HG03442 (cell line): ENCODE results near the gene CLCN1.

Experiments
- ATAC-seq: cut with Tn5 transposase; IDR thresholded peaks from one replicate; pipeline ENCODE4 v1.9.1; 2021; ENCODE audit warnings: mild to moderate bottlenecking, moderate library complexity; ENCODE audit not compliant: unreplicated experiment

CLCN1 gene

GRCh38 chr7:143329471-143330170 lies 13.7 kb downstream of the CLCN1 start:
- ATAC-seq = no peak

DNA sequence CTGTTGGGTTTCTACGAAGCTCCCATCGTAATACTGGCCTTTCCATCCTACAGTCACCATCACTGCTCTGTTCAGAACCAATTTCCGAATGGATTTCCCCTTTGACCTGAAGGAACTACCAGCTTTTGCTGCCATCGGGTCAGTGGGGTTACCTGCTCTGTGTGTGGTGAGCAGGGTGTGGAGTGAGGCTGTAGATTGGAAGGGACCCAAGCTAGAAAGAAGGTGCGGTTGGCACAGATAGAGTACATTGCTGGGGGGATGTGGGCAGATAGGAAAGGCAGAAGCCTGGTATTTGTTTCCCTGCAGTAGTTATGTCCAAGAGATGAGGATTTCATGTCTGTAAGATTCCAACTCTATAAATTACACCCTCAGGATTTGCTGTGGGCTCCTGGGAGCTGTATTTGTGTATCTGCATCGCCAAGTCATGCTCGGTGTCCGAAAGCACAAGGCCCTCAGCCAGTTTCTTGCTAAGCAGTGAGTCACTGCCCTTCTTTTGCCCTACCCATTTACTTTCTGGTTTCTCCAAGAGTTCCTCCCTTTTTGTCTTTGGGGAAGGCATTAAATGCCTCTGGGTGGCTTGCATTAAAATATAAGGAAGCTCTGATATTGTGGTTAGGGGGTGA lies 15.4 kb downstream of the CLCN1 start:
- ATAC-seq = no peak

DNA sequence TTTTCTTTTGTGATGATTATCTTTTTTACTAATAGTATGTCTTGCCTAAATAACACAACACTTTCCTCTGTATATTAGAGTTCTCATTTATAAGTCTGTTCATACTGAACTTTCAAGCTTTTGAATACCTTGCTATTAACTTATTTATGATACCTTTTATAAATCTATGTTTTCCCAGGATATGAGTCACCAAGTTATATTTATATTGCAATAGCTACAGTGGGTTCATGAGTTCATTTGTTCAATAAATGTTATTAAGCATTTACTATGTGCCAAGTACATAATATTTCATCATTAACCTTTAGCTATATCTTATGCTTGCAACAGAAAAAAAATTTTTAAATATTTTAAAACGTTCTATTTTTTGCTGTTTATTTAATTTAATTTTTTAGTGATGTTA lies 18.3 kb downstream of the CLCN1 start:
- ATAC-seq = no peak

DNA sequence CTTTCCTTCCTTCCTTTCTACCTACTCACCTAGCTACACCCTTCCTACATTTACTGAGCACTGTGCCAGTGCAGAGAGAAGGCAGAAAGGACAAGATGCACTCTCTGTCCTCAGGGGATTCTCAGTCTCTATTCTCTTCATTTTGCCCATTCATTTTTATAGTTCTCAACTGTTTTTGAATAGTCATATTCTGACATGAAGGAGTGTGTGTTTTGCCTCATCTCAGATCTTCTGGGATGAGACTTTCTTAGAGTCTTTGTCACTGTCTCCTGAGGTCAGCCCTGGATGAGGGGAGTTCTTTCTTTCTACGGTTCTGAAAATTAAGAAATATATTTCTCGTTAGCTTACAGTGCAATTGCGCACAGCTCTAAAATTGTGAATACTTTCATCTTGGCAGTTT lies 21.3 kb downstream of the CLCN1 start:
- no peak for ATAC-seq

DNA sequence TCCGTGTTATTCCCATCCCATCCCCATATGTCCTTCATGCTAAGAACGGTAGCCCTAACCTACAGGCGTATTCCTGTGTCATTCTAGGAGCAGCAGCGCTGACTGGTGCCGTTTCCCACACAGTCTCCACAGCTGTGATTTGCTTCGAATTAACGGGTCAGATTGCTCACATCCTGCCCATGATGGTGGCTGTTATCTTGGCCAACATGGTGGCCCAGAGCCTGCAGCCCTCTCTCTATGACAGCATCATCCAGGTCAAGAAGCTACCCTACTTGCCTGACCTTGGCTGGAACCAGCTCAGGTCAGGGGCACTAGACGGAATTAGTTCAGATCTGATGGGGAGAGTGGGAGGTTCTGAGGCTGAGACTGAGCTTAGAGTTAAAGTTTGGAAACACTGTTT lies 25.9 kb downstream of the CLCN1 start:
- no peak for ATAC-seq

DNA sequence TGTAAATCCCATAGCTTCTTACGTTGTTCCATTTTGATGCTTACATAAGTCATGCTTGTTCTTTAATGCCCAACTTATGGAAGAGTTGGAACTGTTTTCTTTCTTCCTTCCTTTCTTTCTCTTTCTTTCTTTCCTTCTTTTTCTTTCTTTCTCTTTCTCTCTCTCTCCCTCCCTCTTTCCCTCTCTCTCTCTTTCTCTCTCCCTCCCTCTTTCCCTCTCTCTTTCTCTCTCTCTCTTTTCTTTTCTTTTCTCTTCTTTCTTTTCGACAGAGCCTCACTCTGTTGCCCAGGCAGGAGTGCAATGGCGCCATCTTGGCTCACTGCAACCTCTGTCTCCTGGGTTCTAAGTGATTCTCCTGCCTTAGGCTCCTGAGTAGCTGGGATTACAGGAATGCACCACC lies 27.7 kb downstream of the CLCN1 start:
- ATAC-seq = no peak

DNA sequence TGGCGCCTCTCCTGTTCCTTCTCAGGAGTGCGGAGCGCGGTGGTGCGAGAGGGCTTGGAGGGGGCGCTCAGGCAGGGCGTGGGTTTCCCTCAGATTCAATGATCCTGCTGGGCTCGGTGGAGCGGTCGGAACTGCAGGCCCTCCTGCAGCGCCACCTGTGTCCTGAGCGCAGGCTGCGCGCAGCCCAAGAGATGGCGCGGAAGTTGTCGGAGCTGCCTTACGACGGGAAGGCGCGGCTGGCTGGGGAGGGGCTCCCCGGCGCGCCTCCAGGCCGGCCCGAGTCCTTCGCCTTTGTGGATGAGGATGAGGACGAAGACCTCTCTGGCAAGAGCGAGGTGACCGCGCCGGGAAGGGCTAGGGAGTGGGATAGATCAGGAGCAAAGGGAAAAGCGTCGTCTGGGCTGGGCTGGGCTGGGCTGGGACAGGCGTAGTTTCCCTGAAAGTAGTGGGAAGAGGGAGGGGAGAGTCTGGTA lies 29.6 kb downstream of the CLCN1 start:
- ATAC-seq = peak; percentile 85

- ATAC-seq = no peak
Measured at GRCh38 chr7:143346018-143346417, 30.1 kb downstream of the CLCN1 start.

DNA sequence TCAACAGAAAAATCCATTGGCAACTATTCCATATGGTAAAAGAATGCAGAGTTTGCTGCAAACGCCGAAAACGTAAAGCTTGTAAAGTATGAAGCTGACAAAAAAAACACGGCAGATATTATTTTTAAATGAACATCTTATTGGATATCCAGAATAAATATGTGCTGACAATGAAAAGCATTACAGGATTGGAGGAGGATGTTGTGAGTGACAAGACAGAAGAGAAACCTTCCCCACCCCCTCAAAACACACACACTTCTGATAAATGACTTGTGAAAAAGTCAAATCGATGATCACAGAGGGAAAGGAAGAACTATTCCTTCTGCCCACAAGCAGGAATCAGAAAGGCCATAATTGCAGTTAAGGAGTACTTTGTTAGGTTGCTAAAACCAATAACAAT lies 32.0 kb downstream of the CLCN1 start:
- no peak for ATAC-seq

GRCh38 chr7:143351060-143351459 lies 35.1 kb downstream of the CLCN1 start:
- no peak for ATAC-seq

DNA sequence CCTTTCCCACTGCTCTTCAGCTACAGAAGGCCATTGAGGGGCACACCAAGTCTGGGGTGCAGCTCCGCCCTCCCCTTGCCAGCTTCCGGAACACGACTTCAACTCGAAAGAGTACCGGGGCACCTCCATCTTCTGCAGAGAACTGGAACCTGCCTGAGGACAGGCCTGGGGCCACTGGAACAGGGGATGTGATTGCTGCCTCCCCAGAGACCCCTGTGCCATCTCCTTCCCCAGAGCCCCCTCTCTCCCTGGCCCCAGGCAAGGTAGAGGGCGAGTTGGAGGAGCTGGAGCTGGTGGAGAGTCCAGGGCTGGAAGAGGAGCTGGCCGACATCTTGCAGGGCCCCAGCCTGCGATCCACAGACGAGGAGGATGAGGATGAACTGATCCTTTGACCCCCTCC lies 35.7 kb downstream of the CLCN1 start:
- no peak for ATAC-seq

DNA sequence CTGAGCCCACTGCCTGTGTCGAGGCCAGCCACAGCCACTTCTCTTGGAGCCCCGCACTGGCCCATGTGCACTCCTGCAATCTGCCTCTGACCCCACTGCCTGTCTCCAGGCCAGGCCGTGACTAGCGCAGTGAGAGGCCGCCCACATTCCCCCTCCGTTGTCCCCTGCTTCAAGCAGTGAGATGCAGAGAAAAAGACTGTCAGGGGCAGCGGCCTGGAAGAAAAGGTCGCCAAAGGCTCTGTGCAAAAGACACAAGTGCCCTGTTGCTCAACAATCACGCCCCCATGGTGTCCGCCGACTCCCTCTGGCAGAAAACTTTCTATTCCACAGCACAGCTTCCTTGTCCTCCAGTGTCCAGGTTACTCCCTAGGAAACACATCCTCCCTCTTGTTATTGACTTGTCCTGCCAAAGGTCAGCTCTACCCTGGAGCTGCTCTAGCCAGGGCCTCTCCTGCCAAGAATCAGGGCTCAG lies 36.7 kb downstream of the CLCN1 start:
- ATAC-seq = no peak

GRCh38 chr7:143354376-143354775 lies 38.5 kb downstream of the CLCN1 start:
- no peak for ATAC-seq

GRCh38 chr7:143354965-143355364 lies 39.1 kb downstream of the CLCN1 start:
- no peak for ATAC-seq

DNA sequence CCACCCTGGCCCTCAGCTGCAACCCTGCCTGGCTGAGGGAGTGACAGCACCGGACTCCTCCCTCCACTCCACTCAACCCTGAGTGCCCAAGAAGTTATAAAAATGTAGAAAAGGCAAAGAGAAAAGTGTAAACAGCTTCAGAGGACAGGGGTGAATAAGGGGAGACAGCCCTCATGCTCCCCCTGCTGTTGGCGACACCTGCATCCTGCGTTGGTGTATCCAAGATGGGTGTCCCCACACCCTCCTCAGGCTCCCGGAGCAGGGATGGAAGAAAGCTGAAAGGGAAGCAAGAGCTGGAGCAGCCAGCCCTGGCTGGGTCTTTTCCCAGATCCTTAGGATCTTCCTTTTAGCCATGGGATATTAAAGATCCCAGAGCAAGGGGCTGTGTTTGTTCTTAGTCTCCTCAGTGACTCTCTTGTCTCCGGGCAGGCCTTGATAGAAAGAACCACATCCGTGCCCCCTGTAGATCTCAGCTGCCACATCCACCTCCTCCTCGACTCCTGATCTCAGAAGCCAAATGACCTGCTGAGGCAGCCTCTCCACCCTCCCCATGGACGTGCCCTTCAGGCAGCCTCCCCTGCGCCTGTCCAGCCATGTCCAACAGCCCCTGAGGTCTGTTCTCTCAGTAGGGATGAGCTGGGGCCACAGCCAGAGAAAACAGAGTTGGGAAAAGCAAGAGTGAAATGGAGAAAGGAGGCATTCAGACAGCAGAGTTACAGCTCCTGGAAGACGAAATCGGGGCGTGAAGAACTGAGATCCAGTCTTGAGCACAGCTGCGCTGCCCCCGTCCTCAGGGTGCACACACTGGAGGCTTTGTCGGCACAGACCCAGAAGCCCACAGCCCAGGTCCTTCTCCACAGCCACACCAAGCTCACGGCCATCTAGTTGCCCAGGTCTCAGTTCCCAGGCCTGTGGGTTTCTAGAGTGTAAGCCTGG lies 39.8 kb downstream of the CLCN1 start:
- no peak for ATAC-seq

DNA sequence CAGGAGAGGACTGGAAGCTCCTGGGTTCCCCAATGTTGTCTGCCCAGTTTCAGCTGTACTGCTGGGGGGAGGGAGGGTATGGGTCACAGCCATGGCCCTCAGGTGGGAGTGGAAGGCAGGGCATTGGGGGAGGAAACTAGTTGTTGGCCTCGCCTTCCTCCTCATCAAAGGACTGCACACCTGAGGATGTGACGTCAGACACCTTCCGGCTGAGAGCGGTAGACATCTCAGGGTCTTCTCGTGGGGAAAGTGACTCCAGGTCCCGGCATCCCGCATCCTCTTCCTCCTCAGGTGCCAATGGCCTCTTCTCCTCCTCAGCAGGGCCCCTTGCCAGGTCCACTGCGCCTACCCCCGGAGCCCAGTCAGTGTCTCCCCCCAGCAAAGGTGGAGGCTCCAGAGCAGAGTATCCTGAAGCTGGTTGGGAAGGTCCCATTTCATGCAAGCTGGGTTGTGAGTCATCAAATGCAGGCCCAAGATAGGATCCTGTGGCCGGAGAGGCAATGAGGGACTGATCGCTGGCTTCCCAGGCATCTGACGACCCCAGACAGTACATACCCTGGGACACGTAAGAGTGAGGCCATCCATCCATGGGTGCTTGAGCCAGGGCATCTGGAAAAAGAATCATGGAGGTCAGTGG lies 40.6 kb downstream of the CLCN1 start:
- ATAC-seq = no peak

- no peak for ATAC-seq
Measured at GRCh38 chr7:143358626-143359025, 42.7 kb downstream of the CLCN1 start.

- ATAC-seq = no peak
Measured at GRCh38 chr7:143359771-143360353, 44.0 kb downstream of the CLCN1 start.

DNA sequence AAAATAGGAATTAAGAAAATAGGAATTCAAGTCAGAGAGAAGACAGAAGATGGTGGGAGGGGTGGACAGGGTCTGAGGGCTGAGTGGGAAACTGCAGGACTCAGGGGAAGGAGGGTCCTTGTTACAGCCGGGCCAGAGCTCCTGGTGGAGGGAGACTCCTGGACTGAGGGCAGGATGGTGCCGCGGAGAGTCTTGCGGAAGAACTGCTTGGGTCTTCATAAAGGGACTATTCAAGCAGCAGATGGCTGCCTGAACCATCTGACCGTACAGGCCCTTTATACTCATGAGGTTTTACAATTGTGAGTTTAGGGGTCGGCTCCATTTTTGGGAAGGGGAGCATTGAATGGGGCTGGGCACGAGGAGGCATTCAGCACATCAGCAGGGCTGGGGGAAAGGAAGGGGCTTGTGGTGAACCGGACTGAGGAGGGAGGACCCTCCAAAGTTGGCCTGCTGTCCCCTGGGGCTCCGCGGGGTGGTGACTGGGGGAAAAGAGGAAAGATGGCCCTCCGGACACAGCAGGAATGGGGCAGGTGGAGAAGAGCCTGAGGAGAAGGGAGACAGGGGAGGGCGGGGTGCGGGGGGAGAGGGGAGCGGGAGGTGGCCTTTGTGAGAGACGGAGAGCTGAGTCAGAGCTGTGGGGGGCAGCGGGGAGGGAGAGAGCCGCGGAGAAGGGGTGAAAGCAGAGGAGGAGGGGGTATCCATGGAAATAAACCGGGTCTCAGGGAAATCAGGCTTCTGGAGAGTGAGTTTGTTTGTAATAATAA lies 45.1 kb downstream of the CLCN1 start:
- no peak for ATAC-seq

- no peak for ATAC-seq
Measured at GRCh38 chr7:143361552-143362130, 45.7 kb downstream of the CLCN1 start.
